ENCODE measurements around the gene IFT25.
"Not testable (repeated sequence)": the region's sequence is repeated elsewhere in the genome, so short reads cannot be mapped to it uniquely, and the experiment has no call there.

IFT25 gene

DNA sequence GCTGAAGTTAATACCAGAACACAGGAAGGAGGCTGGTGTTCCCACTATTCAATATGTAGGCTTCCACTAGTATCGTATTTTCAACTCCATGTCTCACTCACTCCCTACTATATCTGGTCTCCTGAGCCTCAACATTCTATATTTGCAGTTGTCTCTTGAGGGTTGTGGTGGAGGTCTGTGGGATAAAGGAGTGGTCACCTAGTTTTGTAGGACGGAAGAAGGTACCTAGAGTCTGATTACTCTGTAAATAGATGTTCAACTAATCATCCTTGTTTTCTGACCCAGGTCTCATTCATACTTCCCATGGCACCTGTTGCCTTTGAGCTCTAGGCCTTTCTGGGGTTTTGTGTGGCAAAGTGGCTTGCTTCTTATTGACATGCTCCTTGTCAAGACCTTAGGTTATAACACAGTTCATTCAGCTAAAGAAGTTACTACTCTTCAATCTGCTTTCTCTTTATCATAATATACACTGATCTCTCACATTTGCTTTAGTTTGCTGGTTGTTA is 18.1 kb downstream of the IFT25 start:
- DNase-seq, result no peak

GRCh38 chr1:53919675-53920066 is 25.8 kb downstream of the IFT25 start:
- DNase-seq, result no peak

GRCh38 chr1:53918343-53918742 is 27.2 kb downstream of the IFT25 start:
- no peak for DNase-seq

DNA sequence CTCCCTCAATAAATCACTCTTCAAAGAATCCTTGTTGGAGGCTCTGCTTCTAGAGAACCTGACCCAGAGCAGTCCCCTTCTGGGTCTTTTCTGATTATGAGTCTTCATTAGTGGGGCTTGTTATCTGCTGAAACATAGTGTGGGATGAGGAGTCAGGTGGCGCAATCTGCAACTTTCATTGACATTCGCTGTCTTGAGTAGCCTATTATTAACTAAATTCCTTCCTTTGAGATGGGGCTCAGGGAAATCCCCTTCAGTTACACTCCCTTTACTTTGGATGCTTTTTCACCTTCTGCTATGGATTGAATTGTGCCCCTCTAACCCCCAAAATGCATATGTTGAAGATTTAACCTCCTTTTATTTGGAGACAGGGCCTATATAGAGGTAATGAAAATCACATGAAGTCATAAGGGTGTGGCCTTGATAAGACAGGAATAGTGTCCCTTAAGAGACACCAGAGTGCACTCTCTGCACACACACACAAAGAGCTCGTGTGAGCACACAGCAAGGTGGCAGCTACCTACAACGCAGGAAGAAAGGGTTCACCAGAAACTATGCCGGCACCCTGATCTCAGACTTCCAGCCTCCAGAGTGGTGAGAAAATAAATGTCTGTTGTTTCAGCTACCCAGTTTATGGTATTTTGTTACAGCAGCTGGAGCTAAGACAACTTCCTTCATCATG is 32.0 kb downstream of the IFT25 start:
- DNase-seq, result no peak

GRCh38 chr1:53911442-53911841 is 34.1 kb downstream of the IFT25 start:
- DNase-seq, result no peak

DNA sequence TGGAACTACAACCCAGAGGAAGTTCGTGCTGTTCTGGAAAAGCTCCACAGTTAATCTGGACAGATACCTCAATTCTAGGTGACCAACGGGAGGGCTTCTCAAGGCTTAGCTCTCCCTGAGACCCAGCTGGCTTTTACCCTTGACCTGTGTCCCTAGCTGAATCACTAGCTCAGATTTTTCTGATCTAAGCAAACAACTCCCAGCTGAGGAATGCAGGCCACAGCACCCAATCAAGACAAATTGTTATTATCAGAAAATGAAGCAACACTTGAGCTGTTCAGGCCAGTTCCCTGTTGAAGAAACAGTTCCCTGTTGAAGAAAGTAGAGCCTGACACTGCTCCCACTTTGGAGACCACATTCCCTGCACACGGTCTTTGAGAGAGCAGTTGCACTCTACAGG is 35.6 kb downstream of the IFT25 start:
- DNase-seq, result no peak

DNA sequence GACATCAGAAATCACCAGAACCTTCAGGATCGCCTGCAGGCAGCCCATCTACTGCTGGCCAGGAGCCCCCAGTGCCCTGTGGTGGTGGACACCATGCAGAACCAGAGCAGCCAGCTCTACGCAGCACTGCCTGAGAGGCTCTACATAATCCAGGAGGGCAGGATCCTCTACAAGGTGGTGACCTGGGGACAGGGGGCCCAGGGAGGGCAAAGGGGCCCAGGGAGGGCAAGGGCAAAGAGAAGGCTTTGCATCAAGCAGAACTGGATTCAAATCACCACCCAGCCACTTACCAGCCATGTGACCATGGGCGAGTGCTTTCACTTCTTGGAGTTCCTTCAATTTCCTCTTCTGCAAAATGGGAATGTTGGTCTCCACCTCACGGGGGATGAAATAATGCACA is 39.4 kb downstream of the IFT25 start:
- DNase-seq, result no peak

DNA sequence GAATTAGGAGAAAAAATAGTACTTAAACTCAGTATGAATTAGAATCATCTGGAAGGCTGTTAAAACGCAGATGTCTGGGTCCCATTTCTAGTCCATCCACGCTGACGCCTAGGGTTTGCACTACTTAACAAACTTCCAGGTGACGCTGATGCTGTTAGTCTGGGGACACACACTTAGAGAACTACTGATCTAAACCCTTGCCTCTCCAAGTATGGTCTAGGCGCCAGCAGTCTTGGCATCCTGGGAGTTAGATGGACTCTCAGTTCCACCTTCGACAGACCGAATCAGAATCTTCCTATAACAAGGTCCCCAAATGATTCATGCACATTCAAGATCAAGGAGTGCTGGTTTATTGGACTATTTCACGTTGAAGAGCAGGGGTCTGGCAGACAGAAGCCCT is 40.0 kb downstream of the IFT25 start:
- DNase-seq, result no peak

GRCh38 chr1:53902235-53903138 is 43.0 kb downstream of the IFT25 start:
- no peak for DNase-seq

DNA sequence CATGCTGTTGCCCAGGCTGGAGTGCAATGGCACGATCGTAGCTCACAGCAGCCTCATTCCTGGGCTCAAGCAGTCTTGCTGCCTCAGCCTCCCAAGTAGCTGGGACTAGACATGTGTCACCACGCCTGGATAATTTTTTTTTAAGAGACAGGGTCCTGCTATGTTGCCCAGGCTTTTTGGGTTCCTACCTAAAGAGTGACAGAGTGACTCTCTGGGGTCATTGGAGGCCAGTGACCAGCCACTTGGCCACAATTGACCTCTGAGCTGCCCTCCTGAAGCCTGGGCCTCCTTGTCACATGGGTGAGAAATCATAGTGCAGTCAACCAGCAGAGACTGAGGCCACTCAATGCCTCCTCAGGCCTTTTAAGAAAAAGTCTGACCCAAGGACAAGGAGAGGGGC is 45.8 kb downstream of the IFT25 start:
- no peak for DNase-seq

DNA sequence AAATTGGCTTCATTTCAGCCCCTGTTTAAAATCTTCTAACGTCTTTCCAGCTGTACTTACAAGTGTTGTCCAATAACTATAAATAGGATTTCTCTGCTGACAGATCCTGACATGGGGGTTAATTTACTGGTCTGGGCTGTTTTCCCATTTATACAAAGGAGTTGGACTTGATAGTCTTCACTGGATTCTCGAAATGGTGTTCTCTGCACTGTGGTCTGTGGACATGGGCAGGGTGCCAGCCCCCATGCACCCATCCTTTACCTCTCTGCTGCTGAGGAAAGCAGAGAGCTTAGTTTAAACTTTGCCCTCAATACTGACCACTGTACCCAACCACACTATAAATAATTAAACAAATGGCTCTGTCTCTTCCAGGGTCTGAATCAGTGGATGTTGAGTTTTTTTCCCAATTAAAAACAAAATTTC is 46.3 kb downstream of the IFT25 start:
- no peak for DNase-seq

DNA sequence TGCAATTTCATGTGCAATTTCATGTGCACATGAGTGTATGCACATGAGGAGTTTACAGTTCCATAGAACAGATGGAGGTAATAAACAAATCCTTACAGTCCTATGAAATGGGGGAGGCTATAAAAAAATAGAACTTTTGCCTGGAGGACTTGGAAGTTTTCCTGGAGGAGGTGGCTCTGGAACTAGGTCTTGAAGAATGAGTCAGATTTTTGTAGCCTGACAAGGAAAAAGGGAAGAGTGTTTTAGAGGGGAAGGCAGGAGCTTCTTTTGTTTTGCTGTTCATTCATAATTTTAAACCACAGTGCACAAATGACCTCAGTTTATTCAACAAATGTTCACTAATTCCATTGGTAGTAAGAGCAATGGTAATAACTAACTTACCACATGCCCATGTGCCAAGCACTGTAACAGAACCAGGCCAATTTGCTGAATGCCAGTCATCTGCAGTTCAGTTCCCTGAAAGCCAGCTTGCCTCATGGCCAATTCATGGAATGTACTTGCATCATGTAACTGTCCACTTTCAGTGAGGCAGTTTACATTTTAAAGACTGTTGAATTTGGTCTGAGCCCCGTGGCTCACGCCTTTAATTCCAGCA is 48.8 kb downstream of the IFT25 start:
- DNase-seq, result no peak

- no peak for DNase-seq
Observed at GRCh38 chr1:53895421-53895820, 50.1 kb downstream of the IFT25 start.

DNA sequence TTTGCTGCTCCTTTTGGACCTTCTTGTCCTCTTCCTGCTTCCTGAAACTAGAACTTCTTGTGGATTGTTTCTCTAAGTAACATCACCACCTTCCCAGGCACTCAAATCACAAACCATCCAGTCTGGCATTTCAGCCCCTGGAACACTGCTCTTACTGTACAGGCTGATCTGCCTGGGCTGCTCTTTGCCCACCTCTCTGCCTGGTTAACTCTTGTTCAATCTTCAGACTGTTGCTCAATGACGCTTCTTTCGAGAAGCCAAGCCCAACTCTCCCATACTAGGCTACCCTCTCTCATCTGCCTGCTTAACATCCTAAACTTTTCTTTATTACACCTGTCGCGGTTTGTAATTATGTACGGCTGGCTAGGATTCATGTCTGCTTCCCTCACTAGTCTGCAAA is 50.9 kb downstream of the IFT25 start:
- DNase-seq, result no peak

- DNase-seq, result no peak
Observed at GRCh38 chr1:53893999-53894636, 51.4 kb downstream of the IFT25 start, which contains the start of gene DIO1. Gene DIO1, plus strand, starts transcription at chr1:53894187. Its CDS starts 24 bp downstream, at chr1:53894211.

GRCh38 chr1:53892911-53893310 is 52.6 kb downstream of the IFT25 start:
- DNase-seq, result no peak

DNA sequence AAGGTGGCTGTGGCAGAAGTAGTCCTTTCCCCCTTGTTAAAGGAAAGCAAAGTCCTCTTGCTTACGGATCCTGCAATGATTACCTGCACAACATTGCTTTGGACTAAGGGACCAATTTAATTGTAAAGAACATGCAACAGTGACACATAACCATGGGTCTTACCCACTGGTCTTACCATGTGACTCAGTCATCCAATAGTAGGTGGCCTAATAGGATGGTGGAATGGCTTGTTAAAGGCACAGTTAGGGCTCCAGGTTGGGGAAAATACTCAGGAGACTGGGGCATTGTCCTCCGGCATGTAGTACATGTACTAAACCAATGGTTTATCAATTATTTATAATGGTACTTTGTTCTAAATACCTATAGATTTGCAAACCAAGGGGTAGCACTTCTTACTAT is 53.8 kb downstream of the IFT25 start:
- no peak for DNase-seq

DNA sequence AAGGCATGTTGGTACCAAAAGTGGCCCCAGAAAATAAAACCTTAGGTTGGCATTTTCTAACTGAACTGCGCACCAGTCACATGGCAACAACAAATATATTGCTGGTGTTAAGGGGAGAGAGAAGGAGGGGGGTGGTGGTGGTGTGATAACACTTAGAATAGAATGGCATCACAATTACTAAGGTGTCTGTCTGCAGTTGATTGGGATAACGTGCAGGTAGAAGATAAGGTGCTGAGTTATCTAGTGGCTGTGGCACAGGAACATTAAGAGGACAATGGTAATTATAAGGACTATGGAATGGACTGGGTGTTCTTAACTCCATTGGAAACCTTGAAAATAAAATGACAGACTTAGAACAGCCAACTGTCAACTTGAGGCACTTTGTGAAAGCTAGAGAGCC is 54.5 kb downstream of the IFT25 start:
- no peak for DNase-seq

DNA sequence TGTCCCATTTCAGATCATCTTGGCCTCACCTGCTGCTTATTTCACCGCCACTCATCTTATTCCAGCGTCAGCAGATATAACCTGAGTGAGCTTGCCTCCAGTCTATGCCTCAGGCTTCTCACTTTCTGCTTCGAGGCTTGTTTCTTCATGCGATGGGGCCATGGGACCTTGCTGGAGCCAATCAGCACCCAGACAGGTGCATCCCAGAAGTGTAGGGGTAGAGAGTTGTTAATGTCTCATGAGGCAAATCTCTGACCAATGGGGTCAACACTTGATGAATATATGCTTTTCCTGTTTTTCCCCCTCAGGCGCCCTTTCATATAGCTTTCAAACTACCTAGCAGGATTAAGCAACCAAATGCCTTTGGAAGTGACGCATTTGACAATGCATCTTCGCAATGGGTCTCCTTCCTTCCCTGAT is 55.0 kb downstream of the IFT25 start:
- no peak for DNase-seq

DNA sequence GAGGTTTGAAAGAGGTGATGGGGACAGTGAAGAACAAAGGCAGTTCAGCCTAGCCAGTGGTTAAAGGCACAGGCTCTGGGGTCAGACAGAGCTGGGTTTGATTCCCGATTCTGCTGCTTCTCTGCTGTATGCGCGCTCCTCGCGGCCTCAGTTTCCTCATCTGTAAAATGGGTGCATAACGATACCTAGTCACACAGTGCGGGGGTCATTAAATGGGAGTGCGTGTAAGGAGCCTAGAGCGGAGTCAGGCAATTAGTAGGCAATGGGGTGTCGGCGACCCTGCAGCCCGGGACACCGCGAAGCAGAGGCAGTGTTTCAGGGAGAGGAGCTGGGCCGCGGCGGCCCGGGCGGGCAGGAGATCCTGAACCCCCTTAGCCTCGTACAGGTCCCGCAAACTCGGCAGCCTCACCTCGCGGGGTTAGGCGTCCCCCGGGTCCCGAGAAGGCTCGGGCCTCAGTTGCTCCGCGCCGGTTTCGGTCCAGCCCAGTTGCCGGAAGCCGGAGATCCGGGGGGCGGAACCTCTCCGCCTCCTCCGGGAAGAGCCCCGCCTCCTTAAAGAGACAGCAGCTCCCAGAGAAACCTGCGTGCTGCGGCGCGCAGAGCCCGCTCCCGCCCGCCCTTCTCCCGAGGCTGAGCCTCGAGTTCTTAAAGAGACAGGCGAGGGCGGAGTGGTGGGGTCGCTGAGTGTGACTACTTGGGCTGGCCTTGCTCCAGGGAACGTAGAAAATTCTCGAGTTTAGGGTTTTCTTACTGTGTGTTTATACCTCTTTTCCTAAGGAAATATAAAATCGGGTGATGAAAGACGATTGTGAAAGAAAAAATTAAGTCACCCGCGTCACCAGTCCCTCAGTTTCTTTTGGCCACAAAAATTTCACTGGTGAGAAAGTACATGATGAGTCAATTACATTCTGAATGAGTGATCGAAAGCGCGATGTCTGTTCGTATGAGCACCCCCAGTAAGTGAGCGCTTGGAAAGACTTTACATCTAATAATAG is 55.9 kb downstream of the IFT25 start, which contains the start of gene YIPF1:
TSS of gene YIPF1 (minus strand) at position 494 of the 995 bp plus-strand sequence. CDS start 860 bp downstream, outside the sequence.
- peak; percentile 67 for DNase-seq

- no peak for DNase-seq
Observed at GRCh38 chr1:53888681-53889080, 56.8 kb downstream of the IFT25 start.

DNA sequence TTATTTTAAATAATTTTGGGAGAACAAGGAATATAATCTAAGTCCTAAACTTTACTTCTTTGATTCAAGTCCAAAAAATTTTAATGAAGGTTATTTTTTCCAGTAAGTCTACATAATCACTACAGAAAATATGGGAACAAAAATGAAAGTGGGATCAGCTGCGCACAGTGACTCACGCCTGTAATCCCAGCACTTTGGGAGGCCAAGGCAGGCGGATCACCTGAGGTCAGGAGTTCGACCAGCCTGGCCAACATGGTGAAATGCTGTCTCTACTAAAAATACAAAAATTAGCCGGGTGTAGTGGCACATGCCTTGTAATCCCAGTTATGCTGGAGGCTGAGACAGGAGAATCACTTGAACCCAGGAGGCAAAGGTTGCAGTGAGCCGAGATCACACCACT is 61.9 kb downstream of the IFT25 start:
- not testable (repeated sequence) for DNase-seq
